Hepatocyte (in vitro differentiated cells): ENCODE measurements around the gene QRICH1. TPM values are rescaled to one million over a fixed set of nuclear protein-coding genes. Genes with fewer than 3 reads are reported as not detected.

Source experiments
- DNase-seq: peaks from one replicate; pipeline ENCODE4 v3.0.0-alpha.2; 2016; ENCODE audit warnings: low spot score
- H2AFZ ChIP-seq: fragments of 200-600 bp; sonication (generic); 2 replicates; pipeline ENCODE4 v1.6.0; 2016; ENCODE audit warnings: antibody characterized with exemption, mild to moderate bottlenecking
- H3K27ac ChIP-seq: fragments of 200-600 bp; sonication (generic); 2 replicates; pipeline ENCODE4 v1.5.1; 2016; ENCODE audit warnings: mild to moderate bottlenecking
- H3K27me3 ChIP-seq: fragments of 200-600 bp; sonication (generic); 2 replicates; pipeline ENCODE4 v1.6.1; 2016
- H3K36me3 ChIP-seq: fragments of 200-600 bp; sonication (generic); replicated peaks from 2 replicates; pipeline ENCODE4 v1.5.1; 2016; ENCODE audit warnings: low read depth; ENCODE audit not compliant: insufficient read depth
- H3K4me1 ChIP-seq: fragments of 200-600 bp; sonication (generic); 2 replicates; pipeline ENCODE4 v1.5.1; 2016; ENCODE audit warnings: mild to moderate bottlenecking, moderate library complexity; ENCODE audit not compliant: insufficient read depth
- H3K4me2 ChIP-seq: fragments of 200-600 bp; sonication (generic); 2 replicates; pipeline ENCODE4 v1.6.0; 2016
- H3K4me3 ChIP-seq: fragments of 200-600 bp; sonication (generic); 2 replicates; pipeline ENCODE4 v1.5.1; 2016; ENCODE audit warnings: mild to moderate bottlenecking
- H3K79me2 ChIP-seq: fragments of 200-600 bp; sonication (generic); 2 replicates; pipeline ENCODE4 v1.6.0; 2017; ENCODE audit warnings: mild to moderate bottlenecking
- H3K9me2 ChIP-seq: fragments of 200-600 bp; sonication (generic); replicated peaks from 2 replicates; pipeline ENCODE4 v1.6.0; 2017; ENCODE audit warnings: mild to moderate bottlenecking; ENCODE audit not compliant: insufficient read depth
- H3K9me3 ChIP-seq: fragments of 200-600 bp; sonication (generic); 2 replicates; pipeline ENCODE4 v1.5.1; 2016; ENCODE audit warnings: low read depth, mild to moderate bottlenecking
- H4K20me1 ChIP-seq: fragments of 200-600 bp; sonication (generic); 2 replicates; pipeline ENCODE4 v1.6.0; 2016; ENCODE audit warnings: mild to moderate bottlenecking; ENCODE audit not compliant: insufficient read depth, poor library complexity, severe bottlenecking
- EZH2 ChIP-seq: fragments of 200-600 bp; sonication (generic); IDR thresholded peaks from 2 replicates; pipeline ENCODE4 v1.6.1; 2016; ENCODE audit warnings: antibody characterized with exemption, mild to moderate bottlenecking, borderline replicate concordance
- EZH2phosphoT487 ChIP-seq: fragments of 200-600 bp; sonication (generic); IDR thresholded peaks from one replicate; pipeline ENCODE4 v1.6.1; 2018; ENCODE audit warnings: antibody characterized with exemption, mild to moderate bottlenecking, low read depth, moderate library complexity; ENCODE audit not compliant: unreplicated experiment, severe bottlenecking
- WGBS: methylation state at CpG from one replicate; pipeline ENCODE4 v1.1.6; 2016; ENCODE audit warnings: low lambda C conversion rate; ENCODE audit errors: missing lambda C conversion rate; 5-methylcytosine and 5-hydroxymethylcytosine counted together
- polyA plus RNA-seq: library from polyadenylated mRNA; unstranded; fragments of >200 nt; fragmentation: Nextera tagmentation; extraction: Ambion mirVana; gene quantifications from 2 replicates; pipeline ENCODE4 v1.2.1, GENCODE V29; 2016
- total RNA-seq: library from RNA; depleted of rRNA; stranded (reverse); fragments of >200 nt; gene quantifications from 2 replicates; pipeline ENCODE4 v1.2.3, GENCODE V29; 2014
- TF ChIP-seq, protein P1 (sequence below): fragments of 200-600 bp; sonication (generic); IDR thresholded peaks from 2 replicates; pipeline ENCODE4 v1.5.1; 2016; ENCODE audit warnings: antibody characterized with exemption, mild to moderate bottlenecking; ENCODE audit not compliant: poor library complexity

QRICH1 gene
- total and polyA plus RNA-seq, 2 experiments from 2014 or later, result 42.6 to 79.9 TPM

DNA sequence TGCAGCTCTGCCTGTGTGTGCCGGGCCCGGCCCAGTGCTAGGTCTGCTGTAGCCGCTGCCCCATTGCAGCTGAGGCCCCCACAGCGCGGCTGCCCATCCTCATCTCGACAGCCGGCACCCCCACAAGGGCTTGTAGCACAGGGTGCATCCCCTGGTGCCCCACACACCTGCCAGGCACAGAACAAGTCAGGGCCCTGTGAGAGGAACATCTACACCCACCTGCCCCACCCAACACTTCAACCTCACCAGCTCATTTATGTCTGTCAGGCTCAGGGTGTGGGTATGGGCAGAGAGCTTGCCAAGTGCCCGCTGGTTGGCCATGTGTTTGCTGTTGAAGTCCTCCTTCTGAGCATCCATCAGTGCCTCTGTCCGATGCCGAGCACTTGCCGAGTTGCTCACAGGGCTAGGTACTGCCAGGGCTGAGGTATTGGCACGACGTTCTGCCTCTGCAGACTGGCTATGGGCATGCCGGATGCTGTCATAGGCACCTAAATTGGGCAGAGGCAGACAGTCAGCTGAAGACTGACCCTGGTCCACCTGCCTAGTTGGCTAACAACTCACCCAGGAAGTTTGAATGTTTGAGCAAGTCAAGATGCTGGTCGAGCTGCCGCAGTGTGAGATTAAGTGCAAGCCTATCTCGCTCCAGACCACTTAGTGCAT, 29.1 kb upstream of the QRICH1 start:
- H3K4me2 ChIP-seq, result no peak overlapping the region
- H3K27me3 ChIP-seq, result no peaks in the 10 kb centered on the region
- no peaks in the 10 kb centered on the region for H3K9me3 ChIP-seq
- H3K4me3 ChIP-seq, result no peak overlapping the region
- peaks cover 9% of the 10 kb centered on the region for H3K4me1 ChIP-seq
- no peak overlapping the region for H3K27ac ChIP-seq
- TF ChIP-seq, protein P1, sequence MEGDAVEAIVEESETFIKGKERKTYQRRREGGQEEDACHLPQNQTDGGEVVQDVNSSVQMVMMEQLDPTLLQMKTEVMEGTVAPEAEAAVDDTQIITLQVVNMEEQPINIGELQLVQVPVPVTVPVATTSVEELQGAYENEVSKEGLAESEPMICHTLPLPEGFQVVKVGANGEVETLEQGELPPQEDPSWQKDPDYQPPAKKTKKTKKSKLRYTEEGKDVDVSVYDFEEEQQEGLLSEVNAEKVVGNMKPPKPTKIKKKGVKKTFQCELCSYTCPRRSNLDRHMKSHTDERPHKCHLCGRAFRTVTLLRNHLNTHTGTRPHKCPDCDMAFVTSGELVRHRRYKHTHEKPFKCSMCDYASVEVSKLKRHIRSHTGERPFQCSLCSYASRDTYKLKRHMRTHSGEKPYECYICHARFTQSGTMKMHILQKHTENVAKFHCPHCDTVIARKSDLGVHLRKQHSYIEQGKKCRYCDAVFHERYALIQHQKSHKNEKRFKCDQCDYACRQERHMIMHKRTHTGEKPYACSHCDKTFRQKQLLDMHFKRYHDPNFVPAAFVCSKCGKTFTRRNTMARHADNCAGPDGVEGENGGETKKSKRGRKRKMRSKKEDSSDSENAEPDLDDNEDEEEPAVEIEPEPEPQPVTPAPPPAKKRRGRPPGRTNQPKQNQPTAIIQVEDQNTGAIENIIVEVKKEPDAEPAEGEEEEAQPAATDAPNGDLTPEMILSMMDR, result no peak
- no peak for TF ChIP-seq EZH2
- no peak for TF ChIP-seq EZH2phosphoT487
- H3K79me2 ChIP-seq, result peaks cover 20% of the 10 kb centered on the region
- H2AFZ ChIP-seq, result no peak overlapping the region
- H3K9me2 ChIP-seq, result no peaks in the 10 kb centered on the region
- no peak for DNase-seq
- no peaks in the 10 kb centered on the region for H4K20me1 ChIP-seq
- H3K36me3 ChIP-seq, result no peaks in the 10 kb centered on the region
- WGBS, result 94% methylated on average over 17 of the region's 17 CpGs

DNA sequence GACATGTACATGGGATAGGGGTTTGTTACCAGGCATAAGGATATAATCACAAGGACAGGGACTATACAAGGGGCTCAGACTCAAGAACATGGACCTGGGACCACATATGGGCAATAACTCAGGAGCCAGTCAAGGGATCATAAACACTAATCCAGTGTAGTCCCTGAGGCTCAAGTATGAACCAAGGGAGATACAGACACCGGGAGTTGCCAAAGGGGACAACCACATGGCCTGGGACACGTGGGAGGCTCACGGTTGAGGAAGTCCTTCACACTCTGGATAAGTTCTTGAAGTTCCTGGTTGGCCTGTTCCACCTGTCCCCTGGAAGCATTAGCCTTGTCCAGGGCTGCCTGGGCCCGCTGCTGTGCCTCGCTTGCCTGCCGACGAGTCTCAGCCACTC, 28.6 kb upstream of the QRICH1 start:
- Histone ChIP-seq H3K4me1 (peaks cover 9% of the 10 kb centered on the region), H4K20me1 (no peaks in the 10 kb centered on the region), H3K4me2 (no peak overlapping the region), H2AFZ (no peak overlapping the region), H3K36me3 (no peaks in the 10 kb centered on the region), H3K4me3 (no peak overlapping the region), H3K27me3 (no peaks in the 10 kb centered on the region), H3K9me3 (no peaks in the 10 kb centered on the region), H3K27ac (no peak overlapping the region), H3K79me2 (peaks cover 20% of the 10 kb centered on the region), H3K9me2 (no peaks in the 10 kb centered on the region)
- TF ChIP-seq, protein P1, result no peak
- TF ChIP-seq EZH2 (no peak), EZH2phosphoT487 (no peak)
- no peak for DNase-seq
- WGBS, result 92% methylated on average over 7 of the region's 7 CpGs

DNA sequence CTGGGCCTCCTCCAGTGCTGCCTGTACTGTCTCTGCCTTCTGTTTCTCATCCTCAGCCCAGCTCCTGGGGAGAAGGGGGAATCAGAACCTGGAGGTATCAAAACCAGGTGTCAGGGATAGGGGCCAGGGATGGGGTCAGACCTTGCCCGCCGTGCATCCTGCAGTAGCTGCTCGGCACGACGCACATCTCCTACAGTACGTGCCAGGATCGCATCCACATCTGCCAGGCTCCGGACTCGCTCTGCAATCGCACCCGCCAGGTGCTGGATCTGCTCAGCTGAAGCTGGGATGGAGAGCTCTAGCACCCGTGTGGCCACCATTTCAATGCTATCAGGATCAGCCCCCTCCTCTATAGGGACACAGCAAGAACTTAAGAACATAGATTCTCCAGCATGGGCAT, 28.2 kb upstream of the QRICH1 start:
- no peaks in the 10 kb centered on the region for H3K9me2 ChIP-seq
- no peak for DNase-seq
- H3K36me3 ChIP-seq, result no peaks in the 10 kb centered on the region
- TF ChIP-seq EZH2, result no peak
- no peak for TF ChIP-seq EZH2phosphoT487
- TF ChIP-seq, protein P1, result no peak
- H3K4me2 ChIP-seq, result no peak overlapping the region
- 98% methylated on average over 12 of the region's 12 CpGs for WGBS
- peaks cover 9% of the 10 kb centered on the region for H3K4me1 ChIP-seq
- H3K27ac ChIP-seq, result no peak overlapping the region
- no peaks in the 10 kb centered on the region for H4K20me1 ChIP-seq
- no peaks in the 10 kb centered on the region for H3K27me3 ChIP-seq
- no peaks in the 10 kb centered on the region for H3K9me3 ChIP-seq
- no peak overlapping the region for H2AFZ ChIP-seq
- no peak overlapping the region for H3K4me3 ChIP-seq
- peaks cover 20% of the 10 kb centered on the region for H3K79me2 ChIP-seq
